H1 (cell line): ENCODE results near the gene CACNG8. TPM values are rescaled to one million over a fixed set of nuclear protein-coding genes. Genes with fewer than 3 reads are reported as not detected.

Source experiments
- CTCF ChIA-PET: fragments of 300-600 bp; sonication (Branson Sonifier 250); formaldehyde crosslinking; loops from one replicate; lab custom pipeline; 2021; ENCODE audit not compliant: partially characterized antibody; lab: Charles Lee
- POLR2A ChIA-PET: fragments of 300-600 bp; sonication (Branson Sonifier 250); formaldehyde crosslinking; loops from one replicate; lab custom pipeline; 2021; ENCODE audit warnings: inconsistent platforms; ENCODE audit not compliant: partially characterized antibody; lab: Charles Lee
- DNase-seq, 2 experiments: peaks; one replicate each; pipeline versions ENCODE4 v3.0.0 to v3.0.0-alpha.2; 2010 to 2022; ENCODE audit warnings: low spot score in 2 of 2, low read depth in 1 of 2, mixed read lengths in 1 of 2
- FAIRE-seq: peaks from 2 replicates; lab custom pipeline; 2011; peaks lifted over from hg19 to GRCh38; lab: Jason Lieb, UNC
- H2AFZ ChIP-seq: 2 replicates; pipeline ENCODE4 v1.8.1; 2012; ENCODE audit warnings: low read length, inconsistent platforms
- H2AK5ac ChIP-seq: 2 replicates; pipeline ENCODE4 v1.6.1; 2013; ENCODE audit warnings: low read depth, low read length
- H2BK120ac ChIP-seq: replicated peaks from 2 replicates; pipeline ENCODE3; 2013; ENCODE audit warnings: low read depth, low read length, inconsistent platforms
- H2BK12ac ChIP-seq: 2 replicates; pipeline ENCODE4 v1.6.1; 2013; ENCODE audit warnings: low read depth, low read length
- H2BK15ac ChIP-seq: 2 replicates; pipeline ENCODE4 v1.6.1; 2013; ENCODE audit warnings: low read length
- H2BK20ac ChIP-seq: 2 replicates; pipeline ENCODE4 v1.6.1; 2013; ENCODE audit warnings: low read length
- H2BK5ac ChIP-seq: 2 replicates; pipeline ENCODE4 v1.6.1; 2013; ENCODE audit warnings: low read depth, low read length
- H3K14ac ChIP-seq: 2 replicates; pipeline ENCODE4 v1.6.1; 2013; ENCODE audit warnings: inconsistent platforms; ENCODE audit not compliant: insufficient read length
- H3K18ac ChIP-seq: 2 replicates; pipeline ENCODE4 v1.6.1; 2013; ENCODE audit warnings: low read length; ENCODE audit errors: extremely low read depth
- H3K23ac ChIP-seq: 2 replicates; pipeline ENCODE4 v1.6.1; 2013; ENCODE audit warnings: inconsistent platforms; ENCODE audit not compliant: insufficient read length
- H3K23me2 ChIP-seq: 2 replicates; pipeline ENCODE4 v1.6.1; 2013; ENCODE audit warnings: low read depth, low read length
- H3K27ac ChIP-seq: 2 replicates; pipeline ENCODE4 v1.6.1; 2011; ENCODE audit warnings: low read depth, low read length, inconsistent platforms
- H3K27me3 ChIP-seq, 4 experiments: replicated peaks in 1 of 4; 1 replicate in 1 of 4; 2 replicates in 3 of 4; pipeline versions ENCODE4 v1.6.1 to v1.8.1; 2011 to 2013; ENCODE audit warnings: low read length in 3 of 4, mild to moderate bottlenecking in 3 of 4, inconsistent platforms in 2 of 4, mixed read lengths in 2 of 4, moderate library complexity in 1 of 4; ENCODE audit not compliant: control insufficient read depth in 3 of 4, insufficient read depth in 3 of 4; ENCODE audit errors: extremely low read depth in 1 of 4
- H3K36me3 ChIP-seq, 4 experiments: 2 replicates each; pipeline versions ENCODE4 v1.6.1 to v1.8.1; 2011 to 2013; ENCODE audit warnings: mild to moderate bottlenecking in 4 of 4, low read length in 3 of 4, moderate library complexity in 2 of 4, control low read depth in 1 of 4, inconsistent platforms in 1 of 4; ENCODE audit not compliant: insufficient read depth in 4 of 4, control insufficient read depth in 2 of 4
- H3K4ac ChIP-seq: replicated peaks from 2 replicates; pipeline ENCODE3; 2013; ENCODE audit warnings: low read length, low read depth, mixed read lengths, inconsistent platforms; ENCODE audit not compliant: insufficient read length
- H3K4me1 ChIP-seq, 4 experiments: replicated peaks in 1 of 4; 1 replicate in 1 of 4; 2 replicates in 3 of 4; pipeline versions ENCODE4 v1.6.1 to v1.8.1; 2011 to 2013; ENCODE audit warnings: low read length in 3 of 4, inconsistent platforms in 2 of 4, mixed read lengths in 1 of 4; ENCODE audit not compliant: insufficient read depth in 4 of 4, control insufficient read depth in 3 of 4
- H3K4me2 ChIP-seq, 2 experiments: 2 replicates each; pipeline versions ENCODE4 v1.6.1 to v1.8.1; 2011 to 2013; ENCODE audit warnings: low read depth in 2 of 2, low read length in 2 of 2, control low read depth in 1 of 2, inconsistent platforms in 1 of 2, mild to moderate bottlenecking in 1 of 2; ENCODE audit not compliant: insufficient read depth in 1 of 2
- H3K4me3 ChIP-seq, 4 experiments: fragments of 200-600, 300-600 bp in 1 of 4; sonication (generic), shearing (Covaris generic), sonication (Bioruptor Twin) in 1 of 4; 2 replicates each; pipeline versions ENCODE4 v1.5.1 to v1.8.1; 2011 to 2016; ENCODE audit warnings: low read length in 4 of 4, low read depth in 3 of 4, control low read depth in 2 of 4, inconsistent platforms in 2 of 4, mild to moderate bottlenecking in 2 of 4, mixed read lengths in 1 of 4, moderate library complexity in 1 of 4; ENCODE audit not compliant: insufficient read depth in 2 of 4; ENCODE audit errors: extremely low read depth in 1 of 4
- H3K56ac ChIP-seq: replicated peaks from 2 replicates; pipeline ENCODE3; 2013; ENCODE audit warnings: low read depth, mild to moderate bottlenecking, mixed read lengths, low read length, inconsistent platforms; ENCODE audit not compliant: insufficient read length
- H3K79me1 ChIP-seq: 2 replicates; pipeline ENCODE4 v1.6.1; 2013; ENCODE audit warnings: low read depth, low read length, control low read depth
- H3K79me2 ChIP-seq, 2 experiments: 2 replicates each; pipeline versions ENCODE4 v1.6.1 to v1.8.1; 2012 to 2013; ENCODE audit warnings: low read length in 2 of 2, mild to moderate bottlenecking in 2 of 2, inconsistent platforms in 1 of 2; ENCODE audit not compliant: insufficient read depth in 2 of 2, control insufficient read depth in 1 of 2
- H3K9ac ChIP-seq, 4 experiments: replicated peaks in 1 of 4; 1 replicate in 1 of 4; 2 replicates in 3 of 4; pipeline versions ENCODE4 v1.6.1 to v1.8.1; 2011 to 2013; ENCODE audit warnings: low read depth in 3 of 4, low read length in 3 of 4, control low read depth in 2 of 4, mild to moderate bottlenecking in 2 of 4, moderate library complexity in 2 of 4, inconsistent platforms in 1 of 4; ENCODE audit errors: extremely low read depth in 1 of 4
- H3K9me3 ChIP-seq, 2 experiments: 2 replicates each; pipeline versions ENCODE4 v1.6.1 to v1.8.1; 2012 to 2013; ENCODE audit warnings: mild to moderate bottlenecking in 2 of 2, moderate library complexity in 2 of 2, control low read depth in 1 of 2, inconsistent platforms in 1 of 2, low read depth in 1 of 2, low read length in 1 of 2, mixed read lengths in 1 of 2; ENCODE audit not compliant: insufficient read depth in 2 of 2
- H4K20me1 ChIP-seq, 2 experiments: replicated peaks in 1 of 2; 2 replicates each; pipeline versions ENCODE3 to v1.8.1; 2011 to 2013; ENCODE audit warnings: inconsistent platforms in 2 of 2, low read length in 2 of 2, mild to moderate bottlenecking in 1 of 2; ENCODE audit not compliant: insufficient read depth in 2 of 2, control insufficient read depth in 1 of 2
- H4K5ac ChIP-seq: 2 replicates; pipeline ENCODE4 v1.6.1; 2013; ENCODE audit warnings: low read length, low read depth, mixed read lengths, inconsistent platforms; ENCODE audit not compliant: insufficient read length
- H4K8ac ChIP-seq: 2 replicates; pipeline ENCODE4 v1.8.0; 2013; ENCODE audit warnings: mild to moderate bottlenecking, moderate library complexity, low read length, inconsistent platforms; ENCODE audit not compliant: insufficient read depth; ENCODE audit errors: extremely low read depth
- H4K91ac ChIP-seq: replicated peaks from 2 replicates; pipeline ENCODE3; 2013; ENCODE audit warnings: low read length, mixed read lengths, inconsistent platforms; ENCODE audit not compliant: insufficient read length
- ASH2L ChIP-seq: fragments of 200-600, 300-600 bp; sonication (generic); IDR thresholded peaks from one replicate; pipeline ENCODE4 v1.7.1; 2017; ENCODE audit warnings: low read length
- EGR1 ChIP-seq: IDR thresholded peaks from 2 replicates; pipeline ENCODE4 v1.6.1; 2011; ENCODE audit warnings: low read depth, low read length, borderline replicate concordance
- RXRA ChIP-seq: IDR thresholded peaks from 2 replicates; pipeline ENCODE4 v1.6.1; 2011; ENCODE audit warnings: low read depth, mild to moderate bottlenecking, low read length, moderate library complexity; ENCODE audit not compliant: insufficient read depth
- SAP30 ChIP-seq: fragments of 300-600 bp; sonication (generic); IDR thresholded peaks from 2 replicates; pipeline ENCODE4 v1.7.1; 2012; ENCODE audit warnings: low read length, moderate library complexity, mild to moderate bottlenecking, inconsistent platforms; ENCODE audit not compliant: insufficient read depth, insufficient replicate concordance
- TEAD4 ChIP-seq: IDR thresholded peaks from 2 replicates; pipeline ENCODE4 v1.6.1; 2012; ENCODE audit warnings: low read depth, low read length, inconsistent platforms, mixed read lengths
- WGBS, 2 experiments: shearing (Covaris generic) in 1 of 2; methylation state at CpG; one replicate each; pipeline versions ENCODE4 v1.1.6 to v1.1.7; 2013 to 2015; ENCODE audit warnings: low lambda C conversion rate in 2 of 2, mixed read lengths in 2 of 2, inconsistent platforms in 1 of 2, low coverage in 1 of 2, missing lambda C conversion rate in 1 of 2; ENCODE audit not compliant: insufficient replicate concordance in 2 of 2, insufficient coverage in 1 of 2, insufficient read length in 1 of 2; ENCODE audit errors: extremely low coverage in 1 of 2, missing lambda C conversion rate in 1 of 2; 5-methylcytosine and 5-hydroxymethylcytosine counted together
- polyA plus RNA-seq, 7 experiments: library from polyadenylated mRNA; depleted of rRNA in 3 of 7; stranded (reverse) in 5 of 7; unstranded in 2 of 7; fragments of >200 nt in 5 of 7; fragments of 200-250 nt in 2 of 7; gene quantifications; 1 replicate in 5 of 7; 2 replicates in 1 of 7; 4 replicates in 1 of 7; pipeline versions ENCODE4 v1.2.1 to v1.2.3, GENCODE V29; 2011 to 2013; ENCODE audit warnings: missing spikeins in 2 of 7, mixed read lengths in 2 of 7
- total RNA-seq: library from RNA; stranded (reverse); fragmentation: NEBNext Ultra II Directional; extraction: Animal tissue kit (Norgen Biotek cat#: 25700); gene quantifications from 2 replicates; pipeline ENCODE4 v1.2.1, GENCODE V29; 2021

Gene CACNG8
- total and polyA plus RNA-seq, 2 of the 8 experiments (the other 6 are each of a cell fraction or from before 2014, with no cell fraction given): 0.41 to 4.5 TPM

- Histone ChIP-seq H4K20me1 (no peaks in the 10 kb centered on the region), H3K27ac (0 out of 2 replicates have a peak overlapping the region, but pooled peaks have one; percentile 60), H3K4ac (peak overlapping the region; percentile 57), H3K14ac (no peak overlapping the region), H3K36me3 (no peaks in the 10 kb centered on the region), H3K9me3 (no peaks in the 10 kb centered on the region), H2AFZ (peak overlapping the region; percentile 95), H4K91ac (no peak overlapping the region), H2BK20ac (no peak overlapping the region), H2BK5ac (0 out of 2 replicates have a peak overlapping the region, but pooled peaks have one; percentile 20), H3K4me1 (peaks cover 0 to 9% (median 5%) of the 10 kb centered on the region in 4 experiments; a peak in 4 of 7 replicates), H3K23ac (no peak overlapping the region), H2BK120ac (no peak overlapping the region), H2BK12ac (no peak overlapping the region), H3K4me3 (peak overlapping the region in 2 of 4 experiments; percentile 21 to 50; a peak in 2 of 8 replicates), H2BK15ac (no peak overlapping the region), H3K79me1 (no peaks in the 10 kb centered on the region), H3K9ac (no peak overlapping the region; a peak in 2 of 7 replicates), H3K79me2 (no peaks in the 10 kb centered on the region), H3K56ac (no peak overlapping the region), H4K8ac (peak overlapping the region; percentile 90; the same call in 1 of the 2 replicates), H2AK5ac (no peak overlapping the region), H3K23me2 (no peaks in the 10 kb centered on the region), H3K4me2 (peak overlapping the region; percentile 52 to 60), H4K5ac (no peak overlapping the region), H3K18ac (peak overlapping the region; percentile 71; the same call in 1 of the 2 replicates), H3K27me3 (no peaks in the 10 kb centered on the region)
- POLR2A ChIA-PET: interaction anchor here (0.7 to 1.3 kb wide), 4 partner anchors 12 to 98 kb away, joined by 3 to 6 read pairs (median 3); no protein-coding TSS in a partner anchor
- FAIRE-seq (peak; percentile 63), DNase-seq (peak in 1 of 2 experiments; percentile 64)
- whole genome bisulfite sequencing, 2 experiments: 42% methylated on average over 35 of the region's 36 CpGs; no CpG with 5 or more reads in 1 of the 2 experiments
- TF ChIP-seq ASH2L: no peak
- no peak; the same call in 1 of the 2 replicates for TF ChIP-seq TEAD4
- TF ChIP-seq SAP30: no peak
- TF ChIP-seq RXRA: no peak
- TF ChIP-seq EGR1: no peak
- CTCF ChIA-PET: interaction anchor here (0.8 to 1.3 kb wide), 3 partner anchors 12 to 99 kb away, joined by 3 to 5 read pairs (median 4); no protein-coding TSS in a partner anchor
Observed at GRCh38 chr19:54011507-54012211, 48.9 kb downstream of the CACNG8 start.
